Retina (tissue), 1 donor: Measurements from ENCODE around the gene DNAH17.

Source experiments
- DNase-seq: peaks from one replicate; pipeline ENCODE4 v3.0.0-alpha.2; 2016

DNAH17 gene

DNA sequence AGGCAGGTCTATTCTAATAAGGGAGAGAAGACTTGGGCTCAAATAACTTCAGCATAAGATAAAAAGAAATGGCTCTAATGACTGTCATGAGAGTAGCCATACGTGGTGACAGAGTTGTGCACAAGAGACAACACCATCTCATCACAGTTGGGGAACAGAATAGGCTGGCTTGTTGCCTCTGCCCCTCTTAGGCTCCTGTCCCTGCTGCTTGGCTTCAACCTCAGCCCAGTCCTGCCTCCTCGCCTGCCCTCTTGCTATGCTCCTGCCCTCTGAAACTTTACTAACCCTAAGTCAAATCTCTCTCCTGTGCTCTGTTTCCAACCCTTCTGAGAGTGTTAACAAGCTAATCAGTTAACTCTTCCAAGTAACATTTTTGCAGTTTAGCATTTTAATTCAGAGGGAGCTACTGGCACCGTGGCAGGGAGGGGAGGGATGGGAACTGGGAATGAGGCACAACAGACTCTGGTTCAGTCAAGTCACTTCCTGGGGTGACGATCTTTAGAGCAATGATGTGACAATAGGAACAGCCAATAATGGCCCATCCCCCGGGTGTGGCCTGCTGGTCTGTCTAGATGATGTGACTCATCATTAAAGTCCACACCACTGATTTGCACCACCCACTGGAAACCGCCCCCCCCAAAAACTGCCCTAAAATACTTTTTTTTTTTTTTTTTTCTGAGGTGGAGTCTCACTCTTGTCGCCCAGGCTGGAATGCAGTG, 35.5 kb downstream of the DNAH17 start:
- no peak for DNase-seq

DNA sequence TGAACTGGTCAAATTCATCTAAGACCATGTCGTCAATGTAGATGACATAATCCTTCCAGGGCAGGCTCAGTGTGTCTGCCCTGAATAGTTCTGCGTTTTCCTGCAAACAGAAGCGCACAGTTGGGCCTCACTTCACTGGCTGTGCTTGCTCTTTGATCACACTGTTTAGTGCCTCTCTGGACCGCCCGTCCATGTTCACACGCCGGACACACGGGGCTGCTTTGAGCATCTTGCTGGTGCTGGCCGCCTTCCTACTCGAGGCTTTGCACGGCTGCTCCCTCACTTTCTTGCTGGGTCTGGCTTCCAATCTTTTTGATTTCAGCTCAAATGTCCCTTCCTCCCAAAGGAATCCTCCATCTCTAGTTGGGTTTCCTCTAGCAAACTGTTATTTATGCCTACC, 37.4 kb downstream of the DNAH17 start:
- no peak for DNase-seq

DNA sequence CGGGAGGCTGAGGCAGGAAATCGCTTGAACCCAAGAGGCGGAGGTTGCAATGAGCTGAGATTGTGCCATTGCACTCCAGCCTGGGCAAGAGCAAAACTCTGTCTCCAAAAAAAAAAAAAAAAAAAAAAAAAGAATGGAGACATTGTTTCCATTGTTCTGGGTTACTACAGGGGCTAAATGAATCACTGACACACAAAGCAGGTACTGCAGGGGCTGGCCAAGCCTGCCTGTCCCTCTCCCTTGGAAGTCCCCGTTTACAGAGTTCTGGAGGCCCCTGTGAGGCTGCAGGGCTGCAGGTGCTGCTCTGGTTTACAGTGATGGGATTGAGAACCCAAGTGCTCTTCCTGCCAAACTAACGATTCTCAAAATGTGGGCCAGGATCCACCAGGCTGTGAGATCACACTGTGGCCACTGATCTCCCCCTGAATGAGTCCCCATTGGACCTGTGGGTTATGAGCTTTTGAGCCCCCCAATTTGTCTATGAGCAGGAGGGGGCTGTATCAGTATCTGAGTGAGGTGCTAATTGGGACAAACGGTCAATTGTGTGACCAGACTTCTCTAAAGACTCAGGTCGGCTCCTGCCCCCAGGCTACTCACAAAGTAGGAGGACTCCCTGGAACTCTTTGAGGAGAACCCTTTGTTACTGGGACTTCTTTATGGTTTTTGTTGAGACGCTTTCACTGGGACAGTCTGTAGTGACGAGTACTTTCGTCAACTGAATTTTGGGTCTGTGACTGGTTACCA, 39.0 kb downstream of the DNAH17 start:
- no peak for DNase-seq

DNA sequence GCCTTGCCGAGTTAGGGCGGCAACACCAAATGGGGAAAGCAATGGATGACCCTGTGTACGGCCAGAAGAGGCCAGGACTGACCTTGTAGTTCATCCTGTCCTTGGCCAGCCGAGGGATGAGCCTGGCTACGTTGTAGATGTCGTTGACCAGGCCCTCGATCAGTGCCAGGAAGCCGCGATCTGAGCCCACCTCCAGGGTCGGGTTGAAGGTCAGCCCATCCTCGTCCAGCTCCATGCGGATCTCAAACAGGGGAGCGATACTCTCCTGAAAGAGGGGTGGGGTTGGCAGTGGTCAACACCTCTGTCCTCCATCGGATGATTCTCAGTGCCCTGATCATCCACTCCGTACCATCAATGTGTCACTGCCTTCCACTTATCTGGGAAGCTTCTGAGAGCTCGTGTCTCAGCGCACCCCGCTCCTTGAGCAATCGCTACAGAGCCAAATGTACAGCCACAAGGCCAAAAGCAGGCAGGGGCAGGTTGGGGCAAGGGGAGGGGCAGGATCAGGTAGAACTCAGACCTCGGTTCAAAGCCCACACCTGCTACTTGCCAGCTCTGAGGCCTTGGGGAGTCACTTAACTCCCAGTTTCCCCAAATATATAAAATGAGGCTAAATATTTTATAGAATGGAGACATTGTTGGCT, 39.9 kb downstream of the DNAH17 start:
- no peak for DNase-seq

DNA sequence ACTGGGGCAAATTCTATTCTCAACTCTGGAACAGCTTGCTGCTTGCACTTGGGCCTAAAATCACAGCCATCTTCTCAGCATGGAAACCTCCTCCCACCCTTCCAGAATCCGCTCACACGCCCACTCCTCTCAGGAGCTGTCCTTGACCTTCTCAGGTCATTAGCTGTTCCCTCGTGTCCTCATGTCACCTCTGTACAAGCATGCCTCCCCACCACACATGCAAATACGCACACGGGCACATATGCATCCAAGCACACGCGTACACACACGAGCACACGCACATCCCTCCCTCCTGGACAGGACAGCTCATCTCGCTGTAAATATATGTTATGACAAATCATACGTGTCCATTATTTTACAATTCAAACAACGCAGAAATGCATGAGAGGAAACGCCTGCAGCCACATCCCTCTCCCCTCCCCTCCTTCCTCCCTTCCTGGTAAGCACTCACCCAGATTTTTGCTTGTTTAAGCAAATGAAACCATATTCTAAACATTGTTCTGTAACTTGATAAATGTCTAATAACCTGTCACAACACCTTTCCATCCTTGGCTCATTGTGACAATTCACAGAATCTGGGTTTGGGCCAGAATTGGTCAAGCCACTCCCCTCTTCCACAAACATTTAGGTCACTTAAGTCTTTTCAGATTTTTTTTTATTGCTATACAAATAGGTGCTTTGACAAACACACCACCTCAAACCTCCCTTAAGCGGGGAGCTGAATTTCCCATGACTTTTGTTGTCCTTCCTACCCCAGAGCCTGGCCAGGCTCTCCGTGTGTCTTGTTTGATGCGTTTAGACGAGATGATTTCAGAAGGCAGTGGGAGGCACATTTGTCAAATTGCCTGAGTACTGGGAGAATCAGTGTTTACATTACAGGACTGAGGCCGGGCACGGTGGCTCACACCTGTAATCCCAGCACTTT, 41.7 kb downstream of the DNAH17 start:
- no peak for DNase-seq

DNA sequence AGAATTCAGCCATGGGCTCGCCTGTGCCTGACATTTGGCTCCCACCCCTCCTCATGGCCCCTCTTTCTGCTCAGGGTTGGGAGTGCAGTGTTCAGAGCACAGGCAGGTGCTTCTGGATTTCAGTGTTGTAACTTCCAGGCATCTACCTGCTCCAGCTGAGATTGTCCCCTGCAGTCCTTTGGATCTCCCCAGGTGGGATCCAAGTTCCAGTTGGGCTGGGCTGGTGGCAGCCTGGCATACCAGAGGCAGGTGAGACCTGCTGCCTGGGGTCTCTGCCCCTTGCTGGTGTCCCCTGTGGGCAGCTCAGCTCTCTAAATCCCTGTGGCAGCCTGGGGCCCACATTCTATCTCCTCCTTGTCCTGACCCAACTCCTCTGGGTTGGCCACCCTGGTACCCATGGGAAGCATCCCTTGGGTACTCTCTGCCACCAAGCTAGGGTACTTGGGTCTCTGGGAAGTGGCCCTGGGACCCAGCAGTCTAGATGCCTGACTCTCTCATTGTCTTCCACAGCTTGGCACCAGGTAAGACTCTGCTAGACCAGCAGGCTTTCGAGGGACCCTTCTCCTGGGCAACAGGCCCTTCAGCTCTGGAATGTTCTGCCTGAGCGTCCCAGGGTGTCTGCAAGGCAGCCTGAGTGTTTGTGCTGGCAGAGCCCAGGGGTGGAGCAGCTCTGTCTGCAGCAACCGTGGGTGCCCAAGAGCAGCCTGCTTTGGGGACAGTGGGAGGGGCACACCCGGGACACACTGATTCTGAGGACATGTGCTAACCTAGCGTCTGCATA, 42.5 kb downstream of the DNAH17 start:
- no peak for DNase-seq

DNA sequence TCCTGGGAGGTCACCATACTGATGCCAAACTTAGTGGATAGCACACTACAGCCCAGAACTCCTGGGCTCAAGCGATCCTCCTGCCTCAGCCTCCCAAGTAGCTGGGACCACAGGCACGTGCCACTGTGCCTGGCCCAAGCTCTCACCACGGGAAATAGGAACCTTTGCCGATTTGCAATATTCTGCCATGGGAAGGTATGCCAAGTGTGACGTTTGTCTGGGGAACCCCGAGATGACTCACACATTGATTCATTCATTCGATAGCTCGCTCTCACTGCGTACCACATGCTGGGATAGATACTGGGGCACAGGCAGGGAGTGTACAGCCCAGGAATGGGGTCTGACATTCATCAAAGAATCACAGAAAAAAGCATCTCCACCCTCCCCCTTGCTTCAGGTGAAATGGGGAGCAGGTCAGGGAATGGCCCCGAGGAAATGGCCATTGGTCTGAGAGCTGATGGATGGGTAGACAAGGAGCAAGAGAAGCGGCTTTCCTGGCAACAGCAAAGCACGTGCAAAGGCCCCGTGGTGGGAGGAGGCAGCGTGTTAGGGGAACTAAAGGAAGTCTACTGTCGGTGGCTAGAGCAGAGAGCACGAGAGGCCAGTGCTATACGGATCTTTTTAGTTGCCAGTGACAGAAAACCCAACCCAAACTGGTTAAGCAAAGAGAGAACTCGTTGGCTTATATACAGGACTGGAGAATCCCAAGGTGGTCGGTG, 44.1 kb downstream of the DNAH17 start:
- no peak for DNase-seq

DNA sequence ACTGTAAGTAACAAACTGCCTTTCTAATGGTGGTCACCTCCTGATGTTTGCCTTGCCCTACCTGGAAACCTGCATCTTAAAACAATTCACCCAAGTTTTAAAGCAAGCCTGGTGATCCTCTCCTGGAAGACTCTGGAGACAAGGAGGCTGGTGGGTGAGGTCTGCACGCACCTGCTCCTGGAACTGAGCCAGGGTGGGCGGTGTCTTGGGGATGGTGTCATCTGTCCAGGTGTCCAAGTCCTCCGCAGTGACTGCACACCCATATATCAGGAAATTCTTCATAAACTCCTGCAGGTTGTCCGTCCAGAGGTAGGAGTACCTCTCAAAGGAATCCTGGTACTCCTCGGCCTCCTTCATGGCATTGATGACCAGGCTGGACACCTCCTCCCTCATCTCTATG, 44.9 kb downstream of the DNAH17 start:
- DNase-seq, result no peak

DNA sequence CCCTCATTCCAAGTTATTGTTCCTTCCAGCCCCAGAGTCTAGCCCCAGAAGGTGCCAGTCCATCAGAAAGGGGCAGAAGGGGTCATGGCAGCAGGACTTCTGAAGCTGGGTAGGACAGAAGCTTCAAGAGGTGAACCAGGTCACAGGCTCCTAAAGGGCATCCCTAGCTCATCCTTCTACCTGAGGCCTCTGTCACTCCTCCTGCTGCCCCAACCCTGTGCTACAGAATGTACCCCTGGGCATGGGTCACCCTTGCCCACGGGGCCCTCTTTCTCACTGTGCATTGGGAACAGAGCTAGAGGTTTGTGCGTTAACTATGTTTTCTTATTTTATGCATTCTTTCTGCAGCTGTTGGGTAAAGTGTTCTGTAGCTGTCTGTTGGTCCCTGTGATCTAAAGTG, 46.5 kb downstream of the DNAH17 start:
- DNase-seq, result no peak

DNA sequence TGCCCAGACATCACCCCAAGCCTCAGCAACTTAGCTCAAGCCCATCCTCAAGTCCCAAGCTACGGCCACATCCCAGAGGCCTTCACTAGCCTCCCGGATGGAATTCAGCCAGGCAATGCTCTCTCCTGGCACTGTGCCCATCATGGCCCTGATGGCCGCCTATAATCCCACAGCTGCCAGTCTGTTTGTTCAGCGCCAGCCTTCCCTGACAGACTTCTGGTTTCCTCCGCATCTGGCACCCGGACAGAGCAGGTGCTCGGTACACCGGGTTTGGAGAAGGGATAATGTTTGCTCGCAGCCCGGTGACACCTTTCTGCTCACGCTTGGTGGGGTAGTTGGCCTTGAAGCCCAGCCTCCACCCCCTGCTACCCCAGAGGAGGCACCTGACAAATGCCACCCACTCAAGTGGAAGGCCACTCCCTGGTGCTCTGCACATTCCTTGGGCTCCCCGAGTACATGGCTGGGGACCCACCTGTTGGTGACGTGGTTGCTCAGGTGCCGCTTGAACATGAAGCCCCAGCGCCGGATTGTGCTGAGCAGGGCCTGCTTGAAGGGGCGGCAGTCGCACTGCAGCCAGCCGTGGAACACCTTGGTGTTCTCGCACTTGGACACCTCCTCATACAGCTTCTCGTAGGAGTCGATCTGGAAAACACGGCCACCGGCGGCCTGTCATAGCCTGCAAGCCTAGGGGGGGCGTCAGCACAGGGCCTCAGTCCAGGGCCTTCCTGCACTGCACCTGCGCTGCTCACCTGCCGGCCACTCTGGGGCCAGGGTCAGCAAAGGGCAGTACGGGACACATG, 47.1 kb downstream of the DNAH17 start:
- DNase-seq, result no peak

DNA sequence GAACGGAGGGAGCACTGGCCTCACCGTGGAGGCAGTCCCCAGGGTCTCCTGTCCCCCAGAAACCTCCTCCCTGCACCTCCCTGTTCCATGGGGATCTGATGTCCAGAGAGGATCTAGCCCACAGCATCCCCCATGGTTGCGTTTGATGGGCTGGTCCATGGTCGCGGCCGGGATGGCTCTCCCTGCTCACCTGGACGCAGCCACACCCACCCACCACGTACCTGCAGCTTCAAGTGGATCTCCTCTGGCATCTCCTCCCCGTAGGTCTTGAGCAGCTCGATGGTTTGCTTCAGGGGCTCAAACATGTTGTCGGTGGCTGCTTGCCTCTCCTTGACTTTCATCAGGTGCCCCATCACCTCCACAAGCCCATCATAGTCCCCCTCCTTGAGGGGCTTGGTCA, 47.9 kb downstream of the DNAH17 start:
- no peak for DNase-seq

DNA sequence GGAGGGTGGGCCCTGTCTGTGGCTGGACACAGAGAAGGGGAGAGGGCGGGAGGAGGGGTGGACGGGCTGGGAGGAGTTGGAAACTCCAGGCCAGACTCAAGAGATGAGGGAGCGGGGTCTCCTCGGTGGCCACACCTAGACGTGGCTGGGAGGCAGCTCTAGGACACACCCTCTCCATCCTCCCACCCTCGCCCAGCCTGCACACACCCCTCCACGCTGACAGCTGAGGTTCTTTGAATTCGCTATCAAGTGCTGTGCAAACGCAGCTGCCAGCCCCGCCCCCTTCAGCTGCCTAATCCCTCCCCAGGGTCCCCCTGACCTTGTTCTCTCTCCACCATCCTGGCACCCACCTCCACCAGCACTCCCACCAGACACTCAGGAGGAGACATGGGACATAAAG, 48.7 kb downstream of the DNAH17 start:
- DNase-seq, result no peak

DNA sequence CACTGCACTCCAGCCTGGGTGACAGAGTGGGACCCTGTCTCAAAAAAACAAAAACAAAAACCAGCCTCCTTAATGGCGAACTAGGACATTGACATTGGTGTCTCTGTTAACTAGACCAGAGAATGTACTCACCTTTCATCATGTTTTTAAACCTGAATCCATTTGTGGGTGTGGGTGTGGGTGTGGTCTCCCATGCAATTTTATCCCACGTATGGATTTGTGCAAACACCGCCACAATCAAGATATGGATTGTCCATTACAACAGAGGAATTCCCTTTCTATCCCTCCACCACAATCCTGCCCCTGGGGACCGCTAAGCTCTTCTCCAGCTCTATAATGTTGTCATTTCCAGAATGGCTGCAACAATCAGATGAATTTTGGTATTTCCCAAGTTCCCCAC, 49.9 kb downstream of the DNAH17 start:
- DNase-seq, result no peak

DNA sequence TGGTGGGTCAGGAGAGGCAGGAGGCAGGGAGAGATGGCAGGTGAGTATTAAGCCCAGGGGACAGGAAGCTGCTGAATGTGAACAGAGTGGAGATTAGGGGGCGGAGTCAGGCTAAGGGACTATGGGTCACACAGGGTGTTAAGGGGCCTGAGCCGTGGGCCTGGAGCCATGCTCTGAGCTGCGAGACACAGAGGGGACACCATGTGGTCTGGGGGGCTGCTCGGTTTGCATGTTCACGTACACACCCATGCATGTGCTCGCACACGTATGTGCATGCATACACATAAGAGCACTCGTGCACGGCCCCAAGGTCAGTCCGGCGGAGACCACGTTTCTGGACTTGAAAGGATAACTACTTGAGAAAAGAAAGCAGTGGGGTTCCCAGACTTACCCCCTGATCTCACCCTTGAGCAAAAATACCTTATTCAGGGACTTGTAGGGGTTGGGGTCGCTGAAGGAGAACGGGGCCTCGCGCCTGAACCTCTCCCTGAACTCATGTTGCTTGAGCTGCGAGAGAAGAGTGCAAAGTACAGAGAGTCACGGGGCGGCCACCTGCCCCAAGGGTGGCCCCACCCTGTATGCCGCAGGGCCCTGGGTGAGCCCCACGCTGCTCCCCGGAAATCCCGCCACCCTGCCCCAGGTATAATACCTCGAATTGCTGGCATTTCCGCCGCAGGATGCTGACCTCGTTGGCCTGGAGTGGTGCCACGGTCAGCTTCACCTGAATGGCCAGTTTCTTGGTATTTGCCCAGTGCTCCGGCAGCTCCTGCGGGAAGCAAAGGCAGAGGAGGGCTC, 50.8 kb downstream of the DNAH17 start:
- DNase-seq, result no peak

DNA sequence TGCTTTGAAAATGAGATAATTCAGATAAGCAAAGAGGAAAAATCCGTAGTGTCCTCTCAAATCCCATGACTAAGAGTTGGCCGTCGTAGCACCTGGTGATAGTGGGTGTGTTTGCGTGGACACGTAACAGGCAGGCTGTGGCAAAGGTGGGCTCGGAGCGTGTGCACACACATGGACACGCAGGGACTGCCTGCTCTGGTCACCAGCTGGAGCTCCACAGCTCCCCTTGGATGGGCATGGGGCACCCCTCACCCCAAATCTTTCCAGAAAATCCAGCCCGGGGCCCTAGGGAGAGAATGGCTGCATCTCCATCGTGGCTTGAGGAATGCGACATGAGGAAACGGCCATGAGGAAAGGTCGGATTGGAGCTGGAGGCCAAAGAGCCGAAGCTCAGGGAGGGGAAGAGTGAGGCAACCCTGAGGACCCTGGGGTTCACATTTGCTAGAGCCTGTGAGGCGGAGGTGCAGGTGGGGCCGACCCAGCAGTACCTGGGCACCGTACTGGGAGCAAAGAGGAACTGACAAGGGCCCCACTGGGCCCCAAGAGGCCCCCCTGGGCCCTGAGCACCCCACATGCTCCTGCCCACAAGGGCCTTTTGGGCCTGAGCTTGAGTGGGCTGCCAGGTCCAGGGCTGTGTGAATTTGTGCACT, 51.6 kb downstream of the DNAH17 start:
- no peak for DNase-seq

DNA sequence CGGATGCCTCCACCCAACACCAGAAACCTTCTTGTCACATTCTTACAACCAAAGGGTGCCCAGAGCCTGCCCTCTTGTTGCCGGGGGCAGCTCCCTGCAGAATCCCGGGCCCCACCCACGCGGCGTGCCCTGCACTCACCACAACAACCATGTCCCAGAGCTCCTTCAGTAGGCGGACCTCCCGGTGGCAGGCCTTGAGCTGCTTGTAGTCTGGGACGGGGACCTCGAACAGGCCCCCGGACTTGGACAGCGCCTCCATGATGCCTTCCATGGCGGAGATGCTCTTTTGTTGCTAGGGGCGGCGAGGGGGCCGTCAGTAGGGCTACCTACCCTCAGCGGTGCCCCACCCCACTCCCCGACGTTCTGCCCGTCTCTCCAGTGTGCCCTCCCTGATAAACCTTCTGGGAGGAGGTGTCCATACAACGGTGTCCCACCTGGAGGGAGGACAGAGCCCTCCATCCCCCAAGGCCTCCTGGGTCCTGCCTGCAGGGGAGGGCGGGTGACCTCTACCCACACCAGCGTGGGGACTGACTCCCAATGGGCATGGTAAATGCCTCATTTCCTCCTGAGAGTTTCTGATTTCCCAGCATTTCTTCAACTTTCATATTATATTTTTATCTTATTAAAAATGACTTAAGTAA, 52.2 kb downstream of the DNAH17 start:
- no peak for DNase-seq

DNA sequence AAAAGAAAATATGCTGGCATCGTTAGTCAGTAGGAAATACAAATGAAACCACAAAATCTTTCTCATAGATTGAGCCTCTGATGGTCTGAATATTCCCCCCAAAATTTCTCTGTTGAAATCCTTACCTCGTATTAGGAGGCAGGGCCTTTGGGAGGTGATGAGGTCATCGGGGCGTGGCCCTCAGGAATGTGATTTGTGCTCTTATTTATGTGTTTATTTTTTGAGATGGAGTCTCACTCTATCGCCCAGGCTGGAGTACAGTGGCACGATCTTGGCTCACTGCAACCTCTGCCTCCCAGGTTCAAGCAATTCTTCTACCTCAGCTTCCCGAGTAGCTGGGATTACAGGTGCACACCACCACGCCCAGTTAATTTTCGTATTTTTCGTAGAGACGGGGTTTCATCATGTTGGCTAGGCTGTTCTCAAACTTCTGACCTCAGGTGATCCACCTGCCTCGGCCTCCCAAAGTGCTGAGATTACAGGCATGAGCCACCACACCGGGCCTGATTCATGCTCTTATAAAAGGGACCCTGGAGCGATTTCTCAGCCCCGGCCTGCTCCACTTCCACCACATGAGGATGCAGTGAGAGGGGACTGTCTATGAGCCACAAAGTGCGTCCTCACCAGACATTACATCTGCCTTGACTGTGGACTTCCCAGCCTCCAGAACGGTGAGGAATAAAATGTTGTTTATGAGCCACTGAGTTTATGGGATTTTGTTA, 53.1 kb downstream of the DNAH17 start:
- DNase-seq, result no peak
